Colonic mucosa (tissue), 4 donors: ENCODE results near the gene TRPM4. TPM values are rescaled to one million over a fixed set of nuclear protein-coding genes. Genes with fewer than 3 reads are reported as not detected.
"Not testable (repeated sequence)": the region's sequence is repeated elsewhere in the genome, so short reads cannot be mapped to it uniquely, and the experiment has no call there.

Experiments
- DNase-seq: peaks from one replicate; pipeline ENCODE4 v3.0.0-alpha.2; 2020
- H3K27ac ChIP-seq: fragments of 200-600 bp; one replicate; pipeline ENCODE4 v1.8.0; 2021
- H3K27me3 ChIP-seq: fragments of 200-600 bp; one replicate; pipeline ENCODE4 v1.8.0; 2021
- H3K36me3 ChIP-seq: fragments of 200-600 bp; one replicate; pipeline ENCODE4 v1.8.0; 2021
- H3K4me1 ChIP-seq: fragments of 200-600 bp; one replicate; pipeline ENCODE4 v1.8.0; 2021; ENCODE audit warnings: mild to moderate bottlenecking
- H3K4me3 ChIP-seq: fragments of 200-600 bp; one replicate; pipeline ENCODE4 v1.8.0; 2021
- H3K9ac ChIP-seq, 2 donors: one replicate each; pipeline ENCODE4 v1.7.0; 2013; ENCODE audit warnings: control low read depth in 2 of 2, low read depth in 2 of 2, low read length in 2 of 2
- H3K9me3 ChIP-seq: fragments of 200-600 bp; one replicate; pipeline ENCODE4 v1.8.0; 2021
- intact Hi-C: fragments of 100-400 bp; cut with DNase I; formaldehyde crosslinking; loops from one replicate; pipeline ENCODE4 v1.14.1; 2022
- total RNA-seq, 2 donors: library from RNA; stranded (reverse); fragmentation: NEBNext Ultra II Directional in 1 of 2; extraction: Animal tissue kit (Norgen Biotek cat#: 25700) in 1 of 2; gene quantifications; one replicate each; pipeline ENCODE4 v1.2.1, GENCODE V29; 2021
- TF ChIP-seq, protein P1 (sequence below): fragments of 200-600 bp; IDR thresholded peaks from one replicate; pipeline ENCODE4 v1.8.0; 2022; ENCODE audit warnings: antibody characterized with exemption, mild to moderate bottlenecking
- donor health status: healthy.
- donor health status: DM: no; HTN: no; CAD: no.
- donor health status: DM: no; HTN: no; CAD: no.

Gene TRPM4
- total RNA-seq, 2 donors from 2014 or later = 175 to 307 TPM

DNA sequence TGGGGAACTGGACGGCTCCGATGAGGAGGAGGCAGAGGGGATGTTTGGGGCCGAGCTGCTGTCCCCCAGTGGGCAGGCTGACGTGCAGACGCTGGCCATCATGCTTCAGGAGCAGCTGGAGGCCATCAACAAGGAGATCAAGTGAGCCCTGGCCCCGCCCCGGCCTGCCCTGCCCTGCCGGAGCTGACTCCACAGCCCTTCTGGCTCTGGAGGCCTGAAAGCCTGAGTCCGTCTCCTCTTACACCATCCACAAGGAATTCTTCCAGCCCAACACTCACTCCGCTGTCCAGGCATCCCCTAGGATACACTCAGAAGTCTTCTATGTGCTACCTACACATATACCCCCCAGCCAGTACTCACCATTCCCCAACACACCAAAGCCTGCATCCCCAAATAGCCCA lies 20.8 kb upstream of the TRPM4 start:
- no peaks in the 10 kb centered on the region for H3K9me3 ChIP-seq
- peak; percentile 61 for DNase-seq
- no peaks in the 10 kb centered on the region for H3K36me3 ChIP-seq
- H3K27me3 ChIP-seq = no peaks in the 10 kb centered on the region
- peak overlapping the region; percentile 48 for H3K27ac ChIP-seq
- TF ChIP-seq, protein P1, sequence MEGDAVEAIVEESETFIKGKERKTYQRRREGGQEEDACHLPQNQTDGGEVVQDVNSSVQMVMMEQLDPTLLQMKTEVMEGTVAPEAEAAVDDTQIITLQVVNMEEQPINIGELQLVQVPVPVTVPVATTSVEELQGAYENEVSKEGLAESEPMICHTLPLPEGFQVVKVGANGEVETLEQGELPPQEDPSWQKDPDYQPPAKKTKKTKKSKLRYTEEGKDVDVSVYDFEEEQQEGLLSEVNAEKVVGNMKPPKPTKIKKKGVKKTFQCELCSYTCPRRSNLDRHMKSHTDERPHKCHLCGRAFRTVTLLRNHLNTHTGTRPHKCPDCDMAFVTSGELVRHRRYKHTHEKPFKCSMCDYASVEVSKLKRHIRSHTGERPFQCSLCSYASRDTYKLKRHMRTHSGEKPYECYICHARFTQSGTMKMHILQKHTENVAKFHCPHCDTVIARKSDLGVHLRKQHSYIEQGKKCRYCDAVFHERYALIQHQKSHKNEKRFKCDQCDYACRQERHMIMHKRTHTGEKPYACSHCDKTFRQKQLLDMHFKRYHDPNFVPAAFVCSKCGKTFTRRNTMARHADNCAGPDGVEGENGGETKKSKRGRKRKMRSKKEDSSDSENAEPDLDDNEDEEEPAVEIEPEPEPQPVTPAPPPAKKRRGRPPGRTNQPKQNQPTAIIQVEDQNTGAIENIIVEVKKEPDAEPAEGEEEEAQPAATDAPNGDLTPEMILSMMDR = no peak
- no peak overlapping the region for H3K4me3 ChIP-seq
- H3K9ac ChIP-seq = no peak overlapping the region
- H3K4me1 ChIP-seq = no peaks in the 10 kb centered on the region
- intact Hi-C loops = no loop called here

DNA sequence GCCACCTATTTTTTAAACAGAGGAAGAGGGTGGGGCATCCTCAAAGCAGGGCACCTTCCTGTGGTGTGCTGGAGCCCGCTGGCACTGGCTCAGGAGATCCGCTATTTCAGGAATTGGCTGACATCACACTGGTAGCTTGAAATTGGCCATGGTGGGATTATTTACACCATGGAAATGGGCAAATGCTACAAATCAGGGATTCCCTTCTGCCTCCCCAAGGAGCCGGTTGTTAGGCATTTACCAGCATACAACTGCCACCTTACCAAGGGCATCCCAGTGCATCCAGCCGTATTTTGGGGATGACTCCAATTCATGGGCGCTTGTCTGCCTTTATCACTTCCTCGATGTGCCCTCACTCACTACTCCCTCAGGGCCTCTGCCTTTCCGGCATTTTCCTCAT lies 16.6 kb upstream of the TRPM4 start:
- Histone ChIP-seq H3K4me1 (no peaks in the 10 kb centered on the region), H3K27ac (no peak overlapping the region), H3K9ac (no peak overlapping the region), H3K4me3 (no peak overlapping the region), H3K9me3 (no peaks in the 10 kb centered on the region), H3K27me3 (no peaks in the 10 kb centered on the region), H3K36me3 (no peaks in the 10 kb centered on the region)
- no peak for DNase-seq
- intact Hi-C loops = no loop called here
- TF ChIP-seq, protein P1 = no peak

DNA sequence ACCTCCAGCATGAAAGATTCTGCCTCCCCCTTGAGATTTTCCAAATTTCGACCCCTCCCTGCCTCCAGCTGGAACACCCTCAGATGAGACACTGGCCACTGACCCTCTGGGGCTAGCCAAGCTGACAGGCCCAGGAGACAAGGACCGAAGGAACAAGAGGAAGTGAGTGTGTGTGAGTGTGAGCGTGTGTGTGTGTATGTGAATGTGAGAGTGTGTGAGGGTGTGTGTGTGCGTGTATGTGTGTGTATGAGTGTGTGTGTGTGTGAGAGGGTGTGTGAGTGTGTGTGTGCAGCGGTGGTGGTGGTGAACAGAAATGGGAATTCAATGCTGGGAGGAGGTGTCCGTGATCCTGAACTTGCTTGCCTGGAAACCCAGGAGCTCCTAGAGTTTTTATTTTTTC lies 16.2 kb upstream of the TRPM4 start:
- intact Hi-C loops = no loop called here
- TF ChIP-seq, protein P1 = no peak
- Histone ChIP-seq H3K27ac (no peak overlapping the region), H3K9ac (no peak overlapping the region), H3K36me3 (no peaks in the 10 kb centered on the region), H3K27me3 (no peaks in the 10 kb centered on the region), H3K4me3 (no peak overlapping the region), H3K4me1 (no peaks in the 10 kb centered on the region), H3K9me3 (no peaks in the 10 kb centered on the region)
- DNase-seq = no peak

DNA sequence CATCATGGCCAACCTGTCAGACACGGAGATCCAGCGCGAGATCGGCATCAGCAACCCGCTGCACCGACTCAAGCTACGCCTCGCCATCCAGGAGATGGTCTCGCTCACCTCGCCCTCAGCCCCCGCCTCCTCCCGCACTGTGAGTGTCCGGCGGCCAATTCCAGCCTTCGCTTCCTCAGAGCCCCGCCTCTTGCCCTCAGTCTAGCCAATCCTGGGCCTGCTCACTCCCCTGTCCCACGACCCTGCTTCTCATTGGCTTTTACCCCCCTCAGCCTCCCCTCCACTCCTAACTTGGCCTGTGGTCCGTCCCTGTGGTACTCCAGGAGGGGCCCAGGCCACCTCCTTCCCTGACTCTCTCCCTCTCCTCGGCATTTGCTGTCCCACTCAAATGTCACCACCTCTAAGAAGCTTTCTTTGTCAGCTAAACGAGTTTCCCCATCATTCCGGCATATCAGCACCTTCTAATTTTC lies 14.7 kb upstream of the TRPM4 start:
- intact Hi-C loops = no loop called here
- Histone ChIP-seq H3K4me1 (no peaks in the 10 kb centered on the region), H3K36me3 (no peaks in the 10 kb centered on the region), H3K27me3 (no peaks in the 10 kb centered on the region), H3K9ac (peak overlapping the region; percentile 34 to 60), H3K27ac (no peak overlapping the region), H3K9me3 (no peaks in the 10 kb centered on the region), H3K4me3 (peak overlapping the region; percentile 28)
- peak; percentile 92 for DNase-seq
- TF ChIP-seq, protein P1 = no peak

DNA sequence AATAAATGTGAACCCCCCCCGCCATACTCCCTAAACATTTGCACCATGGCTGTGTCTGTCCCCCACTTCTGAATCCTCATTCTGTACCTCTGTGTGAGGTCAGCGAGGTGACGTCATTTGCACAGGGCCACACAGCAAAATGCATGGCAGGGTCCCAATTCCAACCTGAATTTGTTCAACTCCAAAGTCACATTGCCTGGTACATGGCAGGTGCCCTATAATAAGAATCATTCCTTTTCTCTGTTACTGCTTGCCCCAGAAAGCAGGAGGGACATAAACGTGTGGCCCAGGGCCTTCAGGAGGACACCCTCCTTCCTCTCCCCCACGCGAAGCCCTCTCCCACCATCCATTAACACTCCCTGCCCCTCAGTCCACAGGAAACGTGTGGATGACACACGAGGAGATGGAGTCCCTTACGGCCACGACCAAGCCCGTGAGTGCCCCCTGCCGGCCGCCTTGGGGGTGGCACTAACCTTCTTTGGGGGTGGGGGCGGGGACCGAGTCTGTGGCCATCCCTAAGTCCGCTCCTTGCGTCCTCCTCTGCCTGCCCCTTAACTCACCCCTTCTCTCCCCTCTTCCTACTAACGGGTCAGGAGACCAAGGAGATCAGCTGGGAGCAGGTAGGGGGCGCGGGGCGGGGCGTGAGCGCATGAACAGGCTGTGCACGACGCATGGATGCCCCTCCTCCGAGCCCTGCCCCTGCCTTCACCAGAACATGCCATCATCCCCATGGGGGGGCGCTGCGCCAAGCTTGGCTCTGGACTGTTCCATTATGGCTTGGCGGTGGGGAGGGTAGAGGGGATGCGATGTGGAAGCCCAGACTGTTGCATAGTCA lies 11.8 kb upstream of the TRPM4 start:
- Histone ChIP-seq H3K36me3 (no peaks in the 10 kb centered on the region), H3K4me1 (no peaks in the 10 kb centered on the region), H3K9me3 (no peaks in the 10 kb centered on the region), H3K27me3 (no peaks in the 10 kb centered on the region), H3K27ac (no peak overlapping the region), H3K9ac (peak overlapping the region in 1 of 2 donors; percentile 51), H3K4me3 (peak overlapping the region; percentile 23)
- DNase-seq = peak; percentile 89
- TF ChIP-seq, protein P1 = peak; percentile 89
- intact Hi-C loops = loop anchor here (5.0 kb wide), 2 partner anchors 48 to 57 kb away; no protein-coding TSS in a partner anchor

DNA sequence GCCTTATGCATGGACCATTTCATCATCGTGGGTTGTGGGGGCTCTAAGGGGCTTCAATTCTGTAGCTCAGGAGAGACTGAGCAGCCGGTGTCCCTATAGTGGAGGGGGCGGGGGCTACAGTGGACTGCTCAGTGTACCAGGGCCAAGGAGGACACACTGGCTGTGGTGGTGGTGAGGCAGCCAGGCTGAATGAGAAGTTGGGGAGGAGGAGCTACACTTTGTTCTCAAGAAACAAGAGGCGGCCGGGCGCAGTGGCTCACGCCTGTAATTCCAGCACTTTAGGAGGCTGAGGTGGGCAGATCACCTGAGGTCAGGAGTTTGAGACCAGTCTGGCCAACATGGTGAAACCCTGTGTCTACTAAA lies 11.2 kb upstream of the TRPM4 start:
- not testable (repeated sequence) for H3K4me3 ChIP-seq
- intact Hi-C loops = loop anchor here (5.0 kb wide), 2 partner anchors 49 to 56 kb away; no protein-coding TSS in a partner anchor
- H3K9ac ChIP-seq = peak overlapping the region in 1 of 2 donors; percentile 51

More for the DNA sequence above, 11.2 kb upstream of the TRPM4 start:
- H3K9me3 ChIP-seq, DNase-seq, H3K4me1 ChIP-seq, H3K36me3 ChIP-seq, H3K27me3 ChIP-seq, H3K27ac ChIP-seq: not testable (repeated sequence)
